Measurements from ENCODE around the gene MDM2. TPM values are rescaled to one million over a fixed set of nuclear protein-coding genes. Genes with fewer than 3 reads are reported as not detected.
A peak's percentile ranks its signal among the peaks of the same experiment; 100 is the strongest.

MDM2 gene
- total RNA-seq, 1 experiment from 2014 or later = 24.2 TPM

DNA sequence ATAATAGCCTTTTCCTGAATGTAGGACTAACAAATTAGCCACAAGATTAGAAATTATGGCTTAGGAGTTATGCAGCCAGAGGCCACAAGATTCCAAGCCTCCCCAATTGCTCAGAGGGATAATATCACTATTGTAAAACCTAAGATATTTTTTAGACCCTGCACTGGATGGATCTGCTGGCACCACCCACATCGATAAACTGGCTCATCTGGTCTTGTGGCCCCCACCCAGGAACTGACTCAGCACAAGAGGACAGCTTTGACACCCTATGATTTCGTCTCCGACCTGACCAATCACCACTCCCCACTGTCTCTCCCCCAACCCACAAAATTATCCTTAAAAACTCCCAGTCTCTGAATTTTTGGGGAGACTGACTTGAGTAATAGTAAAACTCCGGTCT, 70.3 kb downstream of the MDM2 start:
- no peak for DNase-seq (ENCODE audit: low read depth)

GRCh38 chr12:68878846-68879245, 70.9 kb downstream of the MDM2 start:
- no peak for DNase-seq (ENCODE audit: low read depth)

DNA sequence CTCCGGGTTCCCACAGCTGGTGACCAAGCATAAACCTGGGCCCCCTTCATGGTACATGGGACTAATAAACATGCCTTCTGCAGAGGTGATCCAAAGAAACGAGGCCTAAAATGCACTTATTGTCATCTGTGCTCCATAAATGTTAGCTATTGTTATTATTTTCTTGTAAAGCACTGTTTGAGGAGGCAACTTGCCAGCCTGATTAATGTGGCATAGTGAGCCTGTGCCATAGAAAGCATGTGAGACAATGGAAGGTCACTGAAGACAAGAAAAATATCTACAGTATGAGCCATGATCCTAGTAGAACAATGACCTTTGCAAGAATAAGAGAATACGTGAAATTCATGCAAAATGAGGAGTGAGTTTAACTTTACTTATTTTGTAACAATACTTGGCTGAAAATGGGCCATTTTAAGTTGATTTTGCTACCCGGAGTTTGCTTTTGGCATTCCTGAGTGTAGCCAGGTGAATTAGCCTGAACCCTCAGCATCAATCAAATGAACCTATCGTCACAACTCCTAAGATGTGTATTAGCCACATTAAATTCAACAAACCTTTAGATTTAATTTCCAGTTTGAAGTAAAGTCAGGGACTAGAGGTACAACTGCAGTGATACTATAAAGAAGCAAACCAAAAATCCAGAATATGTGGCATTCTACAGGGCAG, 72.8 kb downstream of the MDM2 start:
- DNase-seq (ENCODE audit: low read depth) = no peak

GRCh38 chr12:68882251-68882964, 74.4 kb downstream of the MDM2 start:
- no peak for DNase-seq (ENCODE audit: low read depth)

- DNase-seq (ENCODE audit: low read depth) = no peak
Observed at GRCh38 chr12:68883151-68883550, 75.2 kb downstream of the MDM2 start.

DNA sequence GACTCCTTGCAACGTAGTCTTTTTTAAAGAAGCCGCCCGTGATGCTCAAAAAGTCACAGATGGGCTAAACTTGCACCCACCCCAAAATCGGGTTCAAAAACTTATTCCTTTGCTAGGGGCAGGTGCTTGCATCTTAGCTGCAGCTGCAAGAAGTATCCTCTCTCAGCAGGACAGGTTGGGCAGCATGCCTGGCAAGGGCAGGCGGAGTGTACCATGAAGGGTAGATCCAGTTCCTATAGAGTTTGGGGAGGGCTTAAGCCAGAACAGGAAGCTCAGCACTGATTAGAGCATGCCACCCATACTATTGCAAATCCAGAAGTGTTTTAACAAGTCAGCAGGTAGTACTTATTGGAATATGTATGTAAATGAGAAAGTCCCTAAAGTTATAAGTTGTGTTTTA, 76.3 kb downstream of the MDM2 start:
- no peak for DNase-seq (ENCODE audit: low read depth)

DNA sequence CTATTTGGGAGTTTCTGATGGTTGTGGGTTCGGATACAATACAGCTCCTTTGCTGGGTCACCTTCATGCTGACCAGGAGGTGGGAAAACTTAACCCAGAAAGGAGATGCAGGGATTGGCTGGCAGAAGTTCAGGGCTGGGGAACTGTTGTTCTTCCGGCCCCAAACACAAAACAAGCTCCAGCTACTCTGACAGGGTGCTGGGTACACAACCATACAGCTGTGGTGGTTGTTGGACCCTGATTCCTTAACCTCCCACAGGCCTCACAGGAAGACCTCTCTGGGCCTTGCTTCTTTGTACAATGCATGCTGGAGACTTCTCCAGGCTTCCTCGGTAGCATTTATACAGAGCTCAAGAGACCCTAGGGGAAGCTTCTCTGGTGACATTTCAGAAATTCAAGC, 77.4 kb downstream of the MDM2 start:
- no peak for DNase-seq (ENCODE audit: low read depth)

GRCh38 chr12:68886636-68887572, 78.9 kb downstream of the MDM2 start:
- DNase-seq (ENCODE audit: low read depth) = no peak

DNA sequence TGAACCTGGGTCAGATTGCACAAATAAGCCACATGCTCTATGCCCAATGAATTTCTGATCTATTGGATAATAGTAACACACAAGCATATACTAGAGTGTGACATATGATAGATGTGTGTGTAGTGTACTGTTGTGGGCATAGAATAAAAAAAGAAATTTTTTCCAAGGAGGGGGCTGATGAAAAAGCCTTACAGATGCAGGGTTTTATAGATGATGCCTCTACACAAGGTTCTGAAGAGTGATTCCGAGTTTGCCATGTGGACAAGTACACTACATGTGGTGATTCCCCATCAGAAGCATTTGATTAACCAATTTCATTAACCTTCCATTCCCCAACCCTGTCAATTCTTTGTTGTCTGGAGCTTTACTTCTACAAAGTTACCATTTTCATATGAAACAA, 79.7 kb downstream of the MDM2 start:
- DNase-seq (ENCODE audit: low read depth) = no peak

DNA sequence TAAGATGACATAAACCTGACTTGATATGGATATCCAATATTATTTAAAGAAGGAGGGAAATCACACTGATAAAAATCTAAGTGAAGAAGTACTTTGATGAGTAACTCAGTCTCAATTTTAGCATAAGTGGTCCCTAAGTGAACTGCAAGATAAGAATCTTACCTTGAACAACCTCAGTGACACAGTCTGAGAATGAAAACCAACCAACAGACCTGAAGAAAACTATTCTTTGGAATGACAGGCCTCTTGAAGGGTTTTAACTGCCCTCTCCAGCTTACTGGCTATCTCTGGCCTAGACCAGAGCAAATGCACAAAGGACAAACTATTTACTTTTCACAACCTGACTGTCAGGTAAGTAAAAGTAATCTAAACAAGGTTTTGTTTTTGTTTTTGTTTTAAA, 80.3 kb downstream of the MDM2 start:
- no peak for DNase-seq (ENCODE audit: low read depth)

DNA sequence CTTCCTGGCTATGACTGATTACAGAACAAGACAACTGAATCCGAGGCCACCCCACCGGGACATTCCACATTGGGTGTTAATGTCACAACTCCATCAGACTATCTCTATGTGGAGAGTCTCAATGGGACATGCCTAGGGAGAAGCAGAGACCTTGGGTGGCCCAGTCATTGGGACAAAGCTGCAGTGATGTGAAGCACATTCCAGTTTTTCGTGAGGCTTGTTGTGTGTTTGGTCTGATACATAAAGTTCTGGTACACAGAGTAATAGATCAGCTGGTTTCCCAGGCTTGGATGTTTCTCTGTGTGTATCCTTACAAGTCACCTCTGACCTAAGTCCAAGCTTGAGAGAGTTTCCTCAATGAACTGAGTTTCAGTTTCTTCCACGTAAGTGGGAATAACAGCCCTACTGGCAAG, 82.7 kb downstream of the MDM2 start:
- DNase-seq (ENCODE audit: low read depth) = no peak

DNA sequence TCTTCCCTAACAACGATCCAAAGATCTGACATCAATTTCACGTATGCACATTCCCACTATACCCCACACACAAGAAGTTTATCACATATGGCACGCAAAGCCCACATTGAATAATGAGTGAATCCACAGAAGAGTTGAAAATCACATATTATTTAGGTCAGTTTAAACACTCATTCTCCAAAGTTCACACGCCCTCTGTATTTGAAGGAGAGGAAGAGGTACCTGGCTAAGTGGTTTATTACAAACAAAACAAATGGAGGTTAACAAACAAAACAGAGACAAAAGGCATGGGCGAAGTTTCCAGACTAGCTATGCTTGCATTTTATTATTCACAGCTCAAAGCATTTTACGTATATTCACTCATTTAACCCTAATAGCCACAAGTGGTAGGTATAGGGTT, 83.2 kb downstream of the MDM2 start:
- DNase-seq (ENCODE audit: low read depth) = no peak

GRCh38 chr12:68893201-68893600, 85.2 kb downstream of the MDM2 start:
- DNase-seq (ENCODE audit: low read depth) = no peak

- DNase-seq (ENCODE audit: low read depth) = no peak
Observed at GRCh38 chr12:68893741-68894140, 85.8 kb downstream of the MDM2 start.

GRCh38 chr12:68894276-68894855, 86.4 kb downstream of the MDM2 start:
- DNase-seq (ENCODE audit: low read depth) = no peak

GRCh38 chr12:68896881-68897540, 89.0 kb downstream of the MDM2 start:
- DNase-seq (ENCODE audit: low read depth) = no peak

DNA sequence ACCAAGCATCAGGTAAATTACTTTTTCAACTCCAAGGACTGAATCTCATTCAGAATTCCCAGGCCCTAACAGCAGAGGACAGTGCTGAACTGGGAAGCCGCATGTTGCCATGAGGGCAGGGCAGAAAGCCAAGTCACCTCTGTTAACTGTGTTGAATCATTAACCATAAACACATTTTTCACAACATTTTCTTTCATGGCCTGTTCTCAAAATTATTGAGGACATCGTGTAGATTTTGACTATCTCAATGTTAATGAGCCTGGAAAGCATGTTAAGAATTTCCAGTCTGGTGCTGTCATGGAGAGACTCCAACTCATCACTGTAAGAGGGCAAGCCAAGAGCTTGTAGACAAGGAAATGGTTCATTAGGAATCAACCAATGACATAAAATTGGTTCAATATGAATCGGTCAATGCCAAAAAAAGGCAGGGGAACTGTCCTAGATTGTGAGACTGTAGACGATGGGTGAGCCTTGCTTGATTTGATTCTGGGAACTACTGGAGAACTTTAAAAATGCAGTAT, 91.3 kb downstream of the MDM2 start:
- DNase-seq (ENCODE audit: low read depth) = peak; percentile 34

DNA sequence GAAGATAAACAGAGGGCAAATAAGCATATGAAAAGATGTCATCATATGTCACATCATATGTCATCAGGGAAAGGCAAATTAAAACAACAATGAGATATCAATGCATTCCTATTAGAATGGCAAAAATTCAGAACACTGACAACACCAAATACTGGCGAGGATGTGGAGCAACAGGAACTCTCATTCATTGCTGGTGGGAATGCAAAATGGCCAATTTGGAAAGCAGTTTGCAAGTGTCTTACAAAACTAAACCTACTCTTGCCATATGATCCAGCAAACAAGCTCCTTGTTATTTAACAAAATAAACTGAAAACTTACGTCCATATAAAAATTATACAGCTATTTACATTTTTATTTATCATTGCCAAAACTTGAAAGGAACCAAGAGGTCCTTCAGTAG, 92.3 kb downstream of the MDM2 start:
- DNase-seq (ENCODE audit: low read depth) = no peak
